Parathyroid adenoma (tissue), 2 donors: ENCODE results near the gene AKIRIN2.

Experiments
- H2AFZ ChIP-seq: fragments of 300-600 bp; sonication (generic); one replicate; pipeline ENCODE4 v1.7.0; 2017; ENCODE audit warnings: antibody characterized with exemption, mild to moderate bottlenecking
- H3K27ac ChIP-seq: fragments of 300-600 bp; sonication (generic); one replicate; pipeline ENCODE4 v1.7.0; 2017
- H3K27me3 ChIP-seq: fragments of 300-600 bp; sonication (generic); one replicate; pipeline ENCODE4 v1.7.0; 2017; ENCODE audit warnings: low read length; ENCODE audit not compliant: control insufficient read depth, insufficient read depth
- H3K36me3 ChIP-seq: fragments of 300-600 bp; sonication (generic); one replicate; pipeline ENCODE4 v1.7.0; 2017; ENCODE audit warnings: low read length; ENCODE audit not compliant: control insufficient read depth, insufficient read depth
- H3K4me1 ChIP-seq: fragments of 300-600 bp; sonication (generic); one replicate; pipeline ENCODE4 v1.7.0; 2017; ENCODE audit warnings: control low read depth
- H3K4me2 ChIP-seq: fragments of 300-600 bp; sonication (generic); one replicate; pipeline ENCODE4 v1.7.0; 2017; ENCODE audit warnings: low read length
- H3K4me3 ChIP-seq: fragments of 300-600 bp; sonication (generic); one replicate; pipeline ENCODE4 v1.7.0; 2017; ENCODE audit warnings: low read depth, low read length
- H3K79me2 ChIP-seq: fragments of 300-600 bp; sonication (generic); one replicate; pipeline ENCODE4 v1.7.0; 2017; ENCODE audit warnings: control low read depth
- H3K9ac ChIP-seq: fragments of 300-600 bp; sonication (generic); one replicate; pipeline ENCODE4 v1.7.0; 2017; ENCODE audit warnings: mild to moderate bottlenecking
- H3K9me3 ChIP-seq: fragments of 300-600 bp; sonication (generic); one replicate; pipeline ENCODE4 v1.7.0; 2017; ENCODE audit warnings: low read length; ENCODE audit not compliant: control insufficient read depth
- TF ChIP-seq, protein P1 (sequence below): fragments of 300-600 bp; sonication (generic); IDR thresholded peaks from one replicate; pipeline ENCODE4 v1.7.0; 2017; ENCODE audit warnings: antibody characterized with exemption, mild to moderate bottlenecking
- donor health status: primary hyperparathyroidism.

Gene AKIRIN2

DNA sequence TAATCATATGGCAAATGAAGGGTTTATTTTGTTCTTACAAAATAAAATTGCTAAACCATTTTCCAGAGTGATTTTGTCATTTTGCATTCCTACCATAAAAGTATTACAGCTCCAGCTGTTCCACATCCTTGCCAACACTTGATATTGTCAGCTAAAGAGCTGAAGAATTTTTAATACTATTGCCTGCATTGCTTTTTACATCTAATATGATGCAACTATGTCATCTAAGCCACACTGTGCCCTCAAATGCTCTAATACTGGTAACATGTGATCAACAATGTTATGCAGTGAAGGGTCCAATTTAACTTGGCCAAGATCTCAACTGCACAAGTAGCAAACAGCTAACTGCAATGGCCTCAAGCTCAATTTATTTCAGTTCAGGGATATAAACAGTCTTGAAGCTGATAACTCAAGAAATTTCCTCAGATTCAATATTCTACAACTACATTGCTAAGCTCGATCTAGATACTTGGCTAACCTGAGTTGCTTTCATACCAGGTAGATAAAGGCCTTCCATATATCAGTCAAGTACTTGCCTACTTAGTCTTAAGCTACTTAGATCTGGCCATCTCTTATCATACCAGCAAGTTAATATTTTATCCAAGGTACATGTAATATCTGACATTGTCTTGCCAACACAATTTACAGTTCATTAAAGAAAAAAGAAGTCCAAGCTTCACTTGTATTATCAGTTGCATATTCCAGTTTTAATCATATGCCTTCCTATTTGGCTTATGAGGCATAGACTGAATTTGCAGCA lies 17.0 kb downstream of the AKIRIN2 start:
- H3K4me1 ChIP-seq = peaks cover 2% of the 10 kb centered on the region
- TF ChIP-seq, protein P1, sequence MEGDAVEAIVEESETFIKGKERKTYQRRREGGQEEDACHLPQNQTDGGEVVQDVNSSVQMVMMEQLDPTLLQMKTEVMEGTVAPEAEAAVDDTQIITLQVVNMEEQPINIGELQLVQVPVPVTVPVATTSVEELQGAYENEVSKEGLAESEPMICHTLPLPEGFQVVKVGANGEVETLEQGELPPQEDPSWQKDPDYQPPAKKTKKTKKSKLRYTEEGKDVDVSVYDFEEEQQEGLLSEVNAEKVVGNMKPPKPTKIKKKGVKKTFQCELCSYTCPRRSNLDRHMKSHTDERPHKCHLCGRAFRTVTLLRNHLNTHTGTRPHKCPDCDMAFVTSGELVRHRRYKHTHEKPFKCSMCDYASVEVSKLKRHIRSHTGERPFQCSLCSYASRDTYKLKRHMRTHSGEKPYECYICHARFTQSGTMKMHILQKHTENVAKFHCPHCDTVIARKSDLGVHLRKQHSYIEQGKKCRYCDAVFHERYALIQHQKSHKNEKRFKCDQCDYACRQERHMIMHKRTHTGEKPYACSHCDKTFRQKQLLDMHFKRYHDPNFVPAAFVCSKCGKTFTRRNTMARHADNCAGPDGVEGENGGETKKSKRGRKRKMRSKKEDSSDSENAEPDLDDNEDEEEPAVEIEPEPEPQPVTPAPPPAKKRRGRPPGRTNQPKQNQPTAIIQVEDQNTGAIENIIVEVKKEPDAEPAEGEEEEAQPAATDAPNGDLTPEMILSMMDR = no peak
- H3K36me3 ChIP-seq = no peaks in the 10 kb centered on the region
- H3K4me3 ChIP-seq = no peak overlapping the region
- H3K9ac ChIP-seq = no peak overlapping the region
- no peak overlapping the region for H3K4me2 ChIP-seq
- no peak overlapping the region for H2AFZ ChIP-seq
- H3K79me2 ChIP-seq = peaks cover 54% of the 10 kb centered on the region
- H3K9me3 ChIP-seq = no peaks in the 10 kb centered on the region
- no peaks in the 10 kb centered on the region for H3K27me3 ChIP-seq
- no peak overlapping the region for H3K27ac ChIP-seq

DNA sequence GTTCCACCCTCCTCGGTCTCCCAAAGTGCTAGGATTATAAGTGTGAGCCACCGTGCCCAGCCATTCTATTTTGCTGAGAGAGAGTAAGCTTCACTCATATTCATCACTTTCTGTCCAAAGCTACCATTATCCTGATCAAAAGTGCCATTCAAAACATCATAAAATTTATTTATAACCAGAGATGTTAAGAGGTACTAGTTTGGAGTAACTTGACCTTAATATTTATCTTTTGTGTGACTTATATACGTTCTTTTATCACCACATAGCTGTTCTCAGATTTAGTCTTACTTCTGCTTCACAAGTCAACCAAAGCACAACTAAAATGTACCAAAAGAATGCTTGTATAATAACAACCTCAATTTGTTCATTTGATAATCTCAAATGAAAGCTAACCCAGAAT lies 18.1 kb downstream of the AKIRIN2 start:
- H3K4me1 ChIP-seq = peaks cover 2% of the 10 kb centered on the region
- TF ChIP-seq, protein P1 = no peak
- H3K9ac ChIP-seq = no peak overlapping the region
- H3K4me2 ChIP-seq = no peak overlapping the region
- no peak overlapping the region for H3K27ac ChIP-seq
- no peaks in the 10 kb centered on the region for H3K9me3 ChIP-seq
- peaks cover 47% of the 10 kb centered on the region for H3K79me2 ChIP-seq
- H3K4me3 ChIP-seq = no peak overlapping the region
- no peak overlapping the region for H2AFZ ChIP-seq
- no peaks in the 10 kb centered on the region for H3K36me3 ChIP-seq
- no peaks in the 10 kb centered on the region for H3K27me3 ChIP-seq

DNA sequence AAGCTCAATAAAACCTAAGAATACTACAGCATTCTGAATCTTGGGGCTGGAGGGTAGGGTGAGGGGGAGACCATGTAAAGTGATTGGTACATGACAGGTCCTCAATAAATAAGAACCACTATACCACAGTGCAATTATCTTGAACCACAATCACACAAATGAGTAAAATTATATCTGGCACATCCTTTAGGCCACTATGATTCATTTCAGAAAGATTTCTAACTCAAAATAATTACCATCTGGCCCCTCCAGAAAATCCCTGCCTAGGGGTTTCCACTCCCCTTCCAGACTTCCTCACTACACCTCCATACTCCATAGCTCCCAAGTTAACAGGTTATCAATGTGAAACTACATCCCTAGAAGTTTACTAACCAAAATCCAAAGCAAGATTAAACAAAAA lies 19.7 kb downstream of the AKIRIN2 start:
- Histone ChIP-seq H3K4me2 (no peak overlapping the region), H3K36me3 (no peaks in the 10 kb centered on the region), H3K9me3 (no peaks in the 10 kb centered on the region), H3K9ac (no peak overlapping the region), H3K79me2 (peaks cover 37% of the 10 kb centered on the region), H3K27ac (no peak overlapping the region), H3K4me1 (peaks cover 2% of the 10 kb centered on the region), H2AFZ (no peak overlapping the region), H3K27me3 (no peaks in the 10 kb centered on the region), H3K4me3 (no peak overlapping the region)
- TF ChIP-seq, protein P1 = no peak

DNA sequence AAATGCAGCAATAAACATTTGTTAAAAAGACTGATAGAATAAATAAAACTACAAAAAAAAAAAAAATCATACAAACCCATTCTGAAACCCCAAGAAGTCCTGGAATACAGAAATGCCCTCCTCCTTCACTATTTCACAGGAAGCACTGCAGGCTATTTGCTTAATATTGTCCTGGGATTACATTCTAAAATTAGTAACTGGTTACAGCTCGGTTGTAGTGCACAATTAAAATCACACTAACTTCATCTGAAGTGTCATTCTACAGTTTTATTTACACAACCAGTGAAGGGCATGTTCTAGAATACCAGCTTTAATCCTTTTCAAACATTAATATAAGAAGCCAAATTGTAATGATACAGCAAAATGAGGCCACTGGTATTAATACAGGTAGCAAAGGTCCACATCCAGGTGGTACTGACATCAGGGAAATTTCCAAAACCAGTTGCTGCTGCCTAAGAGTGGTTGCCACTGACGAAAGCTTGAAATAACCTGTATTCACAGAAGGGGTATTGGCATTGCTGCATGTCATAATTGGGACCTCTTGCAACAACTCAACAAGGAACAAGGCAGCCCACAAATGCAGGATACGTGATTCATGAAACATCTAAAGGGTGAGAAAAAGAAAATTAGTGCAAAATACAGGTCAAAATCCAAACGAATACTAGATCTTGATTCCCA lies 26.9 kb downstream of the AKIRIN2 start:
- Histone ChIP-seq H3K79me2 (no peaks in the 10 kb centered on the region), H3K4me2 (no peak overlapping the region), H3K27ac (no peak overlapping the region), H3K4me3 (no peak overlapping the region), H3K9me3 (no peaks in the 10 kb centered on the region), H3K27me3 (no peaks in the 10 kb centered on the region), H3K36me3 (no peaks in the 10 kb centered on the region), H3K4me1 (peaks cover 16% of the 10 kb centered on the region), H3K9ac (no peak overlapping the region), H2AFZ (no peak overlapping the region)
- TF ChIP-seq, protein P1 = no peak
